H9 (cell line): ENCODE measurements around the gene SEPTIN3. TPM values are rescaled to one million over a fixed set of nuclear protein-coding genes. Genes with fewer than 3 reads are reported as not detected.

Experiments
- DNase-seq: peaks from one replicate; pipeline ENCODE4 v3.0.0-alpha.2; 2017
- H2AFZ ChIP-seq: one replicate; pipeline ENCODE4 v1.6.1; 2013; ENCODE audit warnings: mild to moderate bottlenecking, low read length, control low read depth, moderate library complexity
- H2AK5ac ChIP-seq: 2 replicates; pipeline ENCODE4 v1.6.1; 2013; ENCODE audit warnings: low read length, control low read depth, mixed read lengths; ENCODE audit not compliant: insufficient read length
- H2BK120ac ChIP-seq: one replicate; pipeline ENCODE4 v1.6.1; 2013; ENCODE audit warnings: low read depth, mild to moderate bottlenecking, low read length, control low read depth, inconsistent platforms; ENCODE audit not compliant: poor library complexity, severe bottlenecking
- H2BK12ac ChIP-seq: 2 replicates; pipeline ENCODE4 v1.6.1; 2013; ENCODE audit warnings: low read length, control low read depth, mixed read lengths, low read depth; ENCODE audit not compliant: insufficient read length
- H2BK15ac ChIP-seq: 2 replicates; pipeline ENCODE4 v1.6.1; 2013; ENCODE audit warnings: low read depth, low read length, control low read depth
- H2BK20ac ChIP-seq: one replicate; pipeline ENCODE4 v1.6.1; 2013; ENCODE audit warnings: low read depth, mild to moderate bottlenecking, low read length, control low read depth, inconsistent platforms; ENCODE audit not compliant: poor library complexity, severe bottlenecking
- H2BK5ac ChIP-seq: 2 replicates; pipeline ENCODE4 v1.6.1; 2013; ENCODE audit warnings: low read length, control low read depth, mixed read lengths; ENCODE audit not compliant: insufficient read length
- H3K14ac ChIP-seq: 2 replicates; pipeline ENCODE4 v1.6.1; 2013; ENCODE audit warnings: low read length, control low read depth; ENCODE audit not compliant: insufficient read depth
- H3K18ac ChIP-seq: 2 replicates; pipeline ENCODE4 v1.6.1; 2013; ENCODE audit warnings: low read depth, mild to moderate bottlenecking, mixed read lengths, low read length, control low read depth; ENCODE audit not compliant: insufficient read length
- H3K23ac ChIP-seq: 2 replicates; pipeline ENCODE4 v1.6.1; 2013; ENCODE audit warnings: low read length, control low read depth, mixed read lengths, low read depth; ENCODE audit not compliant: insufficient read length
- H3K23me2 ChIP-seq: 2 replicates; pipeline ENCODE4 v1.6.1; 2013; ENCODE audit warnings: low read depth, mild to moderate bottlenecking, mixed read lengths, low read length, control low read depth; ENCODE audit not compliant: insufficient read length, poor library complexity, severe bottlenecking
- H3K27ac ChIP-seq: 2 replicates; pipeline ENCODE4 v1.5.1; 2013; ENCODE audit warnings: low read length, control low read depth, mixed read lengths, low read depth; ENCODE audit not compliant: insufficient read length
- H3K27me3 ChIP-seq: 2 replicates; pipeline ENCODE4 v1.6.1; 2013; ENCODE audit warnings: low read length, control low read depth, inconsistent platforms; ENCODE audit not compliant: insufficient read depth
- H3K4ac ChIP-seq: 2 replicates; pipeline ENCODE4 v1.6.1; 2013; ENCODE audit warnings: low read depth, mild to moderate bottlenecking, control low read depth, inconsistent platforms, low read length, moderate library complexity
- H3K4me1 ChIP-seq: 2 replicates; pipeline ENCODE4 v1.6.1; 2013; ENCODE audit warnings: low read length, control low read depth, inconsistent platforms; ENCODE audit not compliant: insufficient read depth
- H3K4me2 ChIP-seq: 2 replicates; pipeline ENCODE4 v1.6.1; 2013; ENCODE audit warnings: low read length, control low read depth, mixed read lengths; ENCODE audit not compliant: insufficient read length, insufficient read depth
- H3K56ac ChIP-seq: 2 replicates; pipeline ENCODE4 v1.6.1; 2013; ENCODE audit warnings: low read depth, mild to moderate bottlenecking, mixed read lengths, low read length, control low read depth; ENCODE audit not compliant: insufficient read length
- H3K79me1 ChIP-seq: 2 replicates; pipeline ENCODE4 v1.6.1; 2013; ENCODE audit warnings: low read depth, mild to moderate bottlenecking, moderate library complexity, low read length, control low read depth, inconsistent platforms; ENCODE audit not compliant: insufficient read depth, poor library complexity, severe bottlenecking
- H3K79me2 ChIP-seq: 2 replicates; pipeline ENCODE4 v1.6.1; 2013; ENCODE audit warnings: low read length, control low read depth, inconsistent platforms; ENCODE audit not compliant: insufficient read depth
- H3K9ac ChIP-seq: 2 replicates; pipeline ENCODE4 v1.6.1; 2013; ENCODE audit warnings: low read length, control low read depth, mixed read lengths; ENCODE audit not compliant: insufficient read length; ENCODE audit errors: extremely low read depth
- H3K9me3 ChIP-seq: one replicate; pipeline ENCODE4 v1.6.1; 2013; ENCODE audit warnings: low read depth, low read length, inconsistent platforms; ENCODE audit not compliant: control insufficient read depth
- H3T11ph ChIP-seq: one replicate; pipeline ENCODE4 v1.6.1; 2013; ENCODE audit warnings: mild to moderate bottlenecking, low read length, control low read depth, inconsistent platforms
- H4K20me1 ChIP-seq: one replicate; pipeline ENCODE4 v1.6.1; 2013; ENCODE audit not compliant: control insufficient read depth, insufficient read length, insufficient read depth
- H4K5ac ChIP-seq: 2 replicates; pipeline ENCODE4 v1.6.1; 2013; ENCODE audit warnings: low read depth, mild to moderate bottlenecking, mixed read lengths, low read length, control low read depth; ENCODE audit not compliant: insufficient read length
- H4K8ac ChIP-seq: replicated peaks from 2 replicates; pipeline ENCODE4 v1.6.1; 2013; ENCODE audit warnings: low read length, control low read depth, mixed read lengths, low read depth; ENCODE audit not compliant: insufficient read length
- H4K91ac ChIP-seq: 2 replicates; pipeline ENCODE4 v1.6.1; 2013; ENCODE audit warnings: low read depth, mild to moderate bottlenecking, moderate library complexity, mixed read lengths, low read length, control low read depth; ENCODE audit not compliant: insufficient read length
- H3K27ac Mint-ChIP-seq, 3 experiments: 2 replicates in 2 of 3; 3 replicates in 1 of 3; pipeline ENCODE4 v1.8.0; 2020 to 2021; ENCODE audit warnings: mixed read lengths in 3 of 3, mild to moderate bottlenecking in 1 of 3, moderate library complexity in 1 of 3
- H3K27me3 Mint-ChIP-seq: 2 replicates; pipeline ENCODE4 v1.8.0; 2021; ENCODE audit warnings: low read depth, mild to moderate bottlenecking, moderate library complexity, mixed read lengths
- H3K36me3 Mint-ChIP-seq, 3 experiments: 2 replicates in 2 of 3; 3 replicates in 1 of 3; pipeline ENCODE4 v1.8.0; 2020 to 2021; ENCODE audit warnings: low read depth in 3 of 3, mixed read lengths in 3 of 3; ENCODE audit not compliant: insufficient read depth in 1 of 3
- H3K4me1 Mint-ChIP-seq, 2 experiments: 2 replicates each; pipeline ENCODE4 v1.8.0; 2020; ENCODE audit warnings: mixed read lengths in 2 of 2
- H3K4me3 Mint-ChIP-seq, 2 experiments: 2 replicates in 1 of 2; 3 replicates in 1 of 2; pipeline ENCODE4 v1.8.0; 2020 to 2021; ENCODE audit warnings: mild to moderate bottlenecking in 2 of 2, mixed read lengths in 2 of 2, moderate library complexity in 1 of 2
- H3K9me3 Mint-ChIP-seq, 2 experiments: 2 replicates in 1 of 2; 3 replicates in 1 of 2; pipeline ENCODE4 v1.8.0; 2020; ENCODE audit warnings: mild to moderate bottlenecking in 2 of 2, mixed read lengths in 2 of 2, moderate library complexity in 1 of 2
- WGBS: extraction: QIAGEN DNeasy Blood & Tissue Kit; methylation state at CpG from one replicate; pipeline ENCODE4 v1.1.7; 2013; ENCODE audit warnings: missing lambda C conversion rate, low lambda C conversion rate, mixed read lengths; ENCODE audit not compliant: insufficient read length; ENCODE audit errors: extremely low coverage; 5-methylcytosine and 5-hydroxymethylcytosine counted together
- total RNA-seq: library from RNA; stranded (reverse); gene quantifications from 2 replicates; pipeline ENCODE4 v1.2.1, GENCODE V29; 2021
- TF ChIP-seq, protein P1 (sequence below): fragments of 200-600 bp; sonication (generic); conservative IDR thresholded peaks from 3 replicates; pipeline ENCODE4 v1.8.0; 2021; ENCODE audit warnings: antibody characterized with exemption, mild to moderate bottlenecking

SEPTIN3 gene
- total RNA-seq, 1 experiment from 2014 or later = 33.3 TPM

DNA sequence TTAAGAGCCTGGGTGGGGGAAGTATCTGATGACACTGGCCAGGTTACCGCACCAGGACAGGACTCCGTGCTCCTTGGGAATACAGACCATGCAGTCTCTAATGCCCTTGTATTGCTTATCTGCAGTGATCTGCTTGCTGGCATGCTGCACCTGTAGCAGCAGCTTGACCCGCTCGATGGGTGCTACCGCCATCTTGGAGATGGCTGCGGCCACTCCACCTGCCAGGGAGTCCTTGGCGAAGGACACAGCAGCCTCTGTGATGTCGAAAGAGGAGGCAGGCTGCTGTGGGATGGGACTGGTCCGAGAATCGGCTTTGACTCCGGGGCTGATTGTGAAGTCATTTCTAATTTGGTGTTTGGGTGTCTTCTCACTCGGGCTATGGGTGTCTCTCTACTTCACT lies 32.5 kb downstream of the SEPTIN3 start:
- H3K14ac ChIP-seq = no peak overlapping the region
- H3K18ac ChIP-seq = no peak overlapping the region
- H3K4me1 ChIP-seq = no peaks in the 10 kb centered on the region
- no peak overlapping the region for H3K4ac ChIP-seq
- no peak overlapping the region for H3K56ac ChIP-seq
- H3K36me3 Mint-ChIP-seq = peaks cover 0 to 4% (median 0%) of the 10 kb centered on the region in 3 experiments; a peak in 4 of 7 replicates
- no peak overlapping the region for H3T11ph ChIP-seq
- H2AK5ac ChIP-seq = no peak overlapping the region
- peaks cover 6% of the 10 kb centered on the region in 2 experiments; a peak in 3 of 4 replicates for H3K4me1 Mint-ChIP-seq
- H2AFZ ChIP-seq = no peak overlapping the region
- H4K8ac ChIP-seq = no peak overlapping the region
- WGBS = no CpG with 5 or more reads among the region's 12 CpGs
- H3K27me3 ChIP-seq = no peaks in the 10 kb centered on the region
- H3K23me2 ChIP-seq = no peaks in the 10 kb centered on the region
- no peak overlapping the region for H2BK12ac ChIP-seq
- no peaks in the 10 kb centered on the region; a peak in 1 of 5 replicates for H3K9me3 Mint-ChIP-seq
- no peak overlapping the region for H4K91ac ChIP-seq
- no peak overlapping the region for H4K5ac ChIP-seq
- TF ChIP-seq, protein P1, sequence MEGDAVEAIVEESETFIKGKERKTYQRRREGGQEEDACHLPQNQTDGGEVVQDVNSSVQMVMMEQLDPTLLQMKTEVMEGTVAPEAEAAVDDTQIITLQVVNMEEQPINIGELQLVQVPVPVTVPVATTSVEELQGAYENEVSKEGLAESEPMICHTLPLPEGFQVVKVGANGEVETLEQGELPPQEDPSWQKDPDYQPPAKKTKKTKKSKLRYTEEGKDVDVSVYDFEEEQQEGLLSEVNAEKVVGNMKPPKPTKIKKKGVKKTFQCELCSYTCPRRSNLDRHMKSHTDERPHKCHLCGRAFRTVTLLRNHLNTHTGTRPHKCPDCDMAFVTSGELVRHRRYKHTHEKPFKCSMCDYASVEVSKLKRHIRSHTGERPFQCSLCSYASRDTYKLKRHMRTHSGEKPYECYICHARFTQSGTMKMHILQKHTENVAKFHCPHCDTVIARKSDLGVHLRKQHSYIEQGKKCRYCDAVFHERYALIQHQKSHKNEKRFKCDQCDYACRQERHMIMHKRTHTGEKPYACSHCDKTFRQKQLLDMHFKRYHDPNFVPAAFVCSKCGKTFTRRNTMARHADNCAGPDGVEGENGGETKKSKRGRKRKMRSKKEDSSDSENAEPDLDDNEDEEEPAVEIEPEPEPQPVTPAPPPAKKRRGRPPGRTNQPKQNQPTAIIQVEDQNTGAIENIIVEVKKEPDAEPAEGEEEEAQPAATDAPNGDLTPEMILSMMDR = no peak
- H3K79me2 ChIP-seq = no peaks in the 10 kb centered on the region
- no peak overlapping the region for H3K27ac ChIP-seq
- H2BK15ac ChIP-seq = no peak overlapping the region
- H3K9me3 ChIP-seq = no peaks in the 10 kb centered on the region
- no peak overlapping the region for H3K4me2 ChIP-seq
- no peaks in the 10 kb centered on the region for H3K79me1 ChIP-seq
- H2BK120ac ChIP-seq = no peak overlapping the region
- no peak overlapping the region for H3K23ac ChIP-seq
- no peak overlapping the region for H3K27ac Mint-ChIP-seq
- no peak overlapping the region for H2BK5ac ChIP-seq
- H3K4me3 Mint-ChIP-seq = no peak overlapping the region
- no peaks in the 10 kb centered on the region for H4K20me1 ChIP-seq
- H3K9ac ChIP-seq = no peak overlapping the region
- H2BK20ac ChIP-seq = no peak overlapping the region
- peaks cover 49% of the 10 kb centered on the region for H3K27me3 Mint-ChIP-seq
- DNase-seq = no peak
